CD14-positive monocyte (primary cell): ENCODE measurements around the gene HS3ST4. TPM values are rescaled to one million over a fixed set of nuclear protein-coding genes. Genes with fewer than 3 reads are reported as not detected.

Experiments
- DNase-seq, 3 donors: peaks; one replicate each; pipeline ENCODE4 v3.0.0-alpha.2; 2011 to 2022
- H2AFZ ChIP-seq: 2 replicates; pipeline ENCODE4 v1.6.0; 2012; ENCODE audit warnings: mild to moderate bottlenecking, low read depth, low read length, inconsistent platforms; ENCODE audit not compliant: insufficient read depth, poor library complexity, severe bottlenecking
- H3K27ac ChIP-seq, 2 donors: 1 replicate in 1 of 2; 2 replicates in 1 of 2; pipeline ENCODE4 v1.5.1; 2012 to 2013; ENCODE audit warnings: low read length in 2 of 2, control low read depth in 1 of 2, inconsistent platforms in 1 of 2, low read depth in 1 of 2, mild to moderate bottlenecking in 1 of 2
- H3K27me3 ChIP-seq, 2 donors: one replicate each; pipeline versions ENCODE4 v1.6.0 to v1.6.1; 2011 to 2013; ENCODE audit warnings: low read length in 2 of 2; ENCODE audit not compliant: control insufficient read depth in 2 of 2, insufficient read depth in 2 of 2
- H3K36me3 ChIP-seq, 2 donors: replicated peaks in 1 of 2; 1 replicate in 1 of 2; 2 replicates in 1 of 2; pipeline versions ENCODE4 v1.5.1 to v1.6.1; 2012 to 2013; ENCODE audit warnings: low read length in 2 of 2, control low read depth in 1 of 2, inconsistent platforms in 1 of 2, mild to moderate bottlenecking in 1 of 2; ENCODE audit not compliant: insufficient read depth in 2 of 2, control insufficient read depth in 1 of 2
- H3K4me1 ChIP-seq, 2 donors: 1 replicate in 1 of 2; 2 replicates in 1 of 2; pipeline versions ENCODE4 v1.5.1 to v1.6.1; 2012 to 2013; ENCODE audit warnings: low read length in 2 of 2, control low read depth in 1 of 2, inconsistent platforms in 1 of 2, mild to moderate bottlenecking in 1 of 2, moderate library complexity in 1 of 2; ENCODE audit not compliant: insufficient read depth in 2 of 2, control insufficient read depth in 1 of 2
- H3K4me2 ChIP-seq: replicated peaks from 2 replicates; pipeline ENCODE3; 2012; ENCODE audit warnings: low read length, moderate library complexity, mild to moderate bottlenecking; ENCODE audit not compliant: poor library complexity, severe bottlenecking; ENCODE audit errors: extremely low read depth
- H3K4me3 ChIP-seq, 3 experiments: fragments of 200-600 bp in 1 of 3; sonication (generic) in 1 of 3; replicated peaks in 1 of 3; 1 replicate in 2 of 3; 2 replicates in 1 of 3; pipeline ENCODE4 v1.5.1; 2011 to 2013; ENCODE audit warnings: low read length in 3 of 3, mild to moderate bottlenecking in 3 of 3, control low read depth in 2 of 3, low read depth in 2 of 3, inconsistent platforms in 1 of 3, moderate library complexity in 1 of 3
- H3K79me2 ChIP-seq: 2 replicates; pipeline ENCODE4 v1.6.0; 2012; ENCODE audit warnings: mild to moderate bottlenecking, control low read depth, inconsistent platforms, low read length, moderate library complexity; ENCODE audit not compliant: insufficient read depth
- H3K9ac ChIP-seq: 2 replicates; pipeline ENCODE4 v1.6.0; 2017; ENCODE audit warnings: low read length, mild to moderate bottlenecking; ENCODE audit not compliant: insufficient read depth, poor library complexity, severe bottlenecking
- H3K9me3 ChIP-seq, 2 donors: replicated peaks in 1 of 2; 1 replicate in 1 of 2; 2 replicates in 1 of 2; pipeline versions ENCODE4 v1.5.1 to v1.6.1; 2012 to 2013; ENCODE audit warnings: low read length in 2 of 2, control low read depth in 1 of 2; ENCODE audit not compliant: control insufficient read depth in 1 of 2, insufficient read depth in 1 of 2
- H4K20me1 ChIP-seq: 2 replicates; pipeline ENCODE4 v1.6.0; 2012; ENCODE audit warnings: mild to moderate bottlenecking, low read length, control low read depth, moderate library complexity; ENCODE audit not compliant: insufficient read depth
- H3K27ac Mint-ChIP-seq, 7 donors: one replicate each; pipeline ENCODE4 v1.8.0; 2020; ENCODE audit warnings: mild to moderate bottlenecking in 7 of 7, mixed read lengths in 7 of 7, moderate library complexity in 6 of 7, inconsistent platforms in 2 of 7
- H3K27me3 Mint-ChIP-seq, 3 donors: one replicate each; pipeline ENCODE4 v1.8.0; 2021 to 2022; ENCODE audit warnings: low read depth in 3 of 3, mild to moderate bottlenecking in 3 of 3, mixed read lengths in 3 of 3, moderate library complexity in 3 of 3, inconsistent platforms in 1 of 3
- H3K36me3 Mint-ChIP-seq, 2 donors: one replicate each; pipeline ENCODE4 v1.8.0; 2020; ENCODE audit warnings: mixed read lengths in 2 of 2, inconsistent platforms in 1 of 2, mild to moderate bottlenecking in 1 of 2
- H3K4me1 Mint-ChIP-seq: one replicate; pipeline ENCODE4 v1.8.0; 2020; ENCODE audit warnings: mild to moderate bottlenecking, mixed read lengths
- H3K4me3 Mint-ChIP-seq, 2 donors: one replicate each; pipeline ENCODE4 v1.8.0; 2020; ENCODE audit warnings: mild to moderate bottlenecking in 2 of 2, mixed read lengths in 2 of 2, moderate library complexity in 1 of 2
- H3K9me3 Mint-ChIP-seq, 7 donors: one replicate each; pipeline ENCODE4 v1.8.0; 2020 to 2022; ENCODE audit warnings: mixed read lengths in 7 of 7, mild to moderate bottlenecking in 6 of 7, moderate library complexity in 6 of 7, inconsistent platforms in 2 of 7
- WGBS: methylation state at CpG from one replicate; pipeline ENCODE4 v1.1.5; 2013; ENCODE audit warnings: missing lambda C conversion rate; ENCODE audit not compliant: insufficient coverage; 5-methylcytosine and 5-hydroxymethylcytosine counted together
- intact Hi-C, 2 donors: fragments of 100-400 bp; cut with micrococcal nuclease; formaldehyde crosslinking; loops; one replicate each; pipeline versions ENCODE4 v1.15.0 to v1.15.1; 2023
- polyA plus RNA-seq, 3 donors: library from polyadenylated mRNA; depleted of rRNA in 1 of 3; unstranded in 2 of 3; stranded (reverse) in 1 of 3; fragments of 300-500 nt in 2 of 3; fragments of >200 nt in 1 of 3; fragmentation: Illumina TruSeq in 2 of 3; gene quantifications; 1 replicate in 2 of 3; 2 replicates in 1 of 3; pipeline ENCODE4 v1.2.3, GENCODE V29; 2012 to 2021
- TF ChIP-seq, protein P1 (sequence below): fragments of 200-600 bp; IDR thresholded peaks from one replicate; pipeline ENCODE4 v1.8.0; 2022; ENCODE audit warnings: antibody characterized with exemption, mild to moderate bottlenecking

The HS3ST4 gene
- polyA plus RNA-seq, 3 donors = not detected

DNA sequence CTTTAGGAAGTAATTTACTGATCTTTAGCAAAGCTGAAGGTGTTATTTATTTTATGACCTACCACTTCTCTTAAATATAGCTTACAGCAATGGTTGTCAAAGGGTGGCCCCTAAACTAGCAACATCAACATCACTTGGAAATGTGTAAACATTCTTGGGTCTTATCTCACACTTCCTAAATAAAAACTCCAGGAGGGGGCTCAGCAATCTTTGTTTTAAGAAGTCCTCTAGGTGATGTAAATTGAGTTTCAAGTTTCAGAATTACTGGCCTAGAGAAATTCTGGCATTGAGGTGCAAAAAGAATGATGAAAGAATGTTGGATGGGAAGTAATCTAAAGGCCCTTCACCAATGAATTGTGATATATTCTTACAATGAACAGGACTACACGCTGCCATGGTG, 142.3 kb downstream of the HS3ST4 start:
- Histone ChIP-seq H3K4me3 (no peak overlapping the region), H3K4me2 (no peak overlapping the region), H3K27me3 (no peaks in the 10 kb centered on the region), H3K9me3 (no peaks in the 10 kb centered on the region), H4K20me1 (no peaks in the 10 kb centered on the region), H3K4me1 (no peaks in the 10 kb centered on the region), H3K36me3 (no peaks in the 10 kb centered on the region), H3K9ac (no peak overlapping the region), H2AFZ (no peak overlapping the region), H3K27ac (no peak overlapping the region), H3K79me2 (no peaks in the 10 kb centered on the region)
- Mint-ChIP-seq H3K36me3 (no peaks in the 10 kb centered on the region), H3K27me3 (peaks cover 0 to 6% (median 3%) of the 10 kb centered on the region in 3 donors), H3K4me3 (no peak overlapping the region), H3K9me3 (peaks cover 0 to 1% (median 0%) of the 10 kb centered on the region in 7 donors), H3K27ac (no peak overlapping the region), H3K4me1 (peaks cover 3% of the 10 kb centered on the region)
- WGBS = no CpG with 5 or more reads among the region's 1 CpG
- no peak for DNase-seq
- TF ChIP-seq, protein P1, sequence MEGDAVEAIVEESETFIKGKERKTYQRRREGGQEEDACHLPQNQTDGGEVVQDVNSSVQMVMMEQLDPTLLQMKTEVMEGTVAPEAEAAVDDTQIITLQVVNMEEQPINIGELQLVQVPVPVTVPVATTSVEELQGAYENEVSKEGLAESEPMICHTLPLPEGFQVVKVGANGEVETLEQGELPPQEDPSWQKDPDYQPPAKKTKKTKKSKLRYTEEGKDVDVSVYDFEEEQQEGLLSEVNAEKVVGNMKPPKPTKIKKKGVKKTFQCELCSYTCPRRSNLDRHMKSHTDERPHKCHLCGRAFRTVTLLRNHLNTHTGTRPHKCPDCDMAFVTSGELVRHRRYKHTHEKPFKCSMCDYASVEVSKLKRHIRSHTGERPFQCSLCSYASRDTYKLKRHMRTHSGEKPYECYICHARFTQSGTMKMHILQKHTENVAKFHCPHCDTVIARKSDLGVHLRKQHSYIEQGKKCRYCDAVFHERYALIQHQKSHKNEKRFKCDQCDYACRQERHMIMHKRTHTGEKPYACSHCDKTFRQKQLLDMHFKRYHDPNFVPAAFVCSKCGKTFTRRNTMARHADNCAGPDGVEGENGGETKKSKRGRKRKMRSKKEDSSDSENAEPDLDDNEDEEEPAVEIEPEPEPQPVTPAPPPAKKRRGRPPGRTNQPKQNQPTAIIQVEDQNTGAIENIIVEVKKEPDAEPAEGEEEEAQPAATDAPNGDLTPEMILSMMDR = no peak
- intact Hi-C loops = loop anchor here in 1 of 2 donors (10.0 kb wide), 1 partner anchor 1621 kb away; no protein-coding TSS in a partner anchor

DNA sequence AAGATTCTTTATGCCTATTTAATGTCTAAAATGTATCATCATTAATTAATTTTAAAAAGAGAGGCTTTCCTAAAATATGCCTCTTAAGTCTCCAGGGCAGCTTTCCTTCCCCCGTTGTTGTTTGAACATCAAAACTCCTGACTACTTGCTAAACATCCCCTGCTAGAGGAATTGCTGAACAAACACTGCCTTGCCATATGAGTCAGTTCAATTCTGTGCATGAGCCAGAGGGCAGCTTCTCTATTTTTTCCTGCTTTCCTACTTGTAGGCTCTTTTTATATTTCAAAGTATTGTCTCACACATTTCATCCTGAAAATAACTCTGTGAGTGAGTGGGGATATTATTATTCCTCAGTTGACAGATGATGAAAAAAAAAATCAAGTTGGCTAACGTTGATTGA, 143.4 kb downstream of the HS3ST4 start:
- Histone ChIP-seq H2AFZ (no peak overlapping the region), H3K9ac (no peak overlapping the region), H3K27me3 (no peaks in the 10 kb centered on the region), H3K27ac (no peak overlapping the region), H3K4me1 (no peaks in the 10 kb centered on the region), H3K36me3 (no peaks in the 10 kb centered on the region), H3K4me2 (no peak overlapping the region), H3K79me2 (no peaks in the 10 kb centered on the region), H3K4me3 (no peak overlapping the region), H3K9me3 (no peaks in the 10 kb centered on the region), H4K20me1 (no peaks in the 10 kb centered on the region)
- Mint-ChIP-seq H3K4me3 (no peak overlapping the region), H3K4me1 (peaks cover 3% of the 10 kb centered on the region), H3K36me3 (no peaks in the 10 kb centered on the region), H3K9me3 (no peaks in the 10 kb centered on the region), H3K27ac (no peak overlapping the region), H3K27me3 (peaks cover 0 to 6% (median 3%) of the 10 kb centered on the region in 3 donors)
- WGBS = 50% methylated on average over 1 of the region's 2 CpGs
- no peak for DNase-seq
- TF ChIP-seq, protein P1 = no peak
- intact Hi-C loops = loop anchor here in 1 of 2 donors (10.0 kb wide), 1 partner anchor 1620 kb away; no protein-coding TSS in a partner anchor
